K562 (cell line): ENCODE measurements around the gene NPAS1. TPM values are rescaled to one million over a fixed set of nuclear protein-coding genes. Genes with fewer than 3 reads are reported as not detected.
A peak's percentile ranks its signal among the peaks of the same experiment; 100 is the strongest.

Source experiments
- ATAC-seq: fragments of 200-7000 bp; cut with Tn5 transposase; 3 replicates; pipeline ENCODE4 v1.9.1; 2020; ENCODE audit warnings: moderate library complexity
- BruUV-seq: library from RNA; stranded (reverse); fragments of 400-500 nt; replicated peaks from 2 replicates; lab custom pipeline; 2021; lab: Mats Ljungman, UMichigan
- CTCF ChIA-PET: fragments of 300-600 bp; formaldehyde crosslinking; extraction: SDS; loops from one replicate; lab custom pipeline; 2021; ENCODE audit warnings: low intra/inter-chr PET ratio; lab: Yijun Ruan, JAX
- POLR2A ChIA-PET: fragments of 300-600, 350-650 bp; sonication (Branson Sonifier 250); formaldehyde crosslinking; extraction: SDS; loops from one replicate; lab custom pipeline; 2021; ENCODE audit warnings: antibody characterized with exemption, inconsistent platforms; lab: Yijun Ruan, JAX
- DNase-seq, 4 experiments: peaks; one replicate each; pipeline versions ENCODE4 v3.0.0 to v3.0.0-alpha.2; 2011 to 2018; ENCODE audit warnings: low spot score in 3 of 4, mixed read lengths in 3 of 4; ENCODE audit errors: extremely low read depth in 1 of 4
- FAIRE-seq: peaks from 2 replicates; lab custom pipeline; 2011; peaks lifted over from hg19 to GRCh38; lab: Jason Lieb, UNC
- H2AFZ ChIP-seq: 2 replicates; pipeline ENCODE4 v1.6.0; 2011; ENCODE audit warnings: low read depth, low read length, control low read depth, inconsistent platforms
- H3K27ac ChIP-seq: fragments of 200-600 bp; 3 replicates; pipeline ENCODE4 v1.8.0; 2011; ENCODE audit warnings: low read depth, mild to moderate bottlenecking, control low read depth, inconsistent platforms, low read length, moderate library complexity, mixed read lengths; ENCODE audit errors: extremely low read depth
- H3K27me3 ChIP-seq, 2 experiments: fragments of 300-600 bp in 1 of 2; 2 replicates in 1 of 2; 3 replicates in 1 of 2; pipeline versions ENCODE4 v1.6.0 to v1.8.0; 2011; ENCODE audit warnings: inconsistent platforms in 2 of 2, low read length in 2 of 2, mild to moderate bottlenecking in 1 of 2, mixed read lengths in 1 of 2, moderate library complexity in 1 of 2; ENCODE audit not compliant: control insufficient read depth in 2 of 2, insufficient read depth in 2 of 2
- H3K36me3 ChIP-seq: fragments of 300-600 bp; 3 replicates; pipeline ENCODE4 v1.8.0; 2011; ENCODE audit warnings: mild to moderate bottlenecking, low read length, inconsistent platforms; ENCODE audit not compliant: control insufficient read depth, insufficient read depth
- H3K4me1 ChIP-seq, 2 experiments: fragments of 200-600 bp in 1 of 2; replicated peaks in 1 of 2; 2 replicates in 1 of 2; 3 replicates in 1 of 2; pipeline versions ENCODE4 v1.5.1 to v1.8.0; 2011; ENCODE audit warnings: inconsistent platforms in 2 of 2, low read length in 2 of 2, mild to moderate bottlenecking in 1 of 2, mixed read lengths in 1 of 2, moderate library complexity in 1 of 2; ENCODE audit not compliant: control insufficient read depth in 2 of 2, insufficient read depth in 2 of 2
- H3K4me2 ChIP-seq: 2 replicates; pipeline ENCODE4 v1.6.1; 2011; ENCODE audit warnings: low read length, control low read depth, inconsistent platforms, mixed read lengths; ENCODE audit not compliant: insufficient read depth
- H3K4me3 ChIP-seq: fragments of 200-600 bp; sonication (generic), shearing (Covaris generic); 2 replicates; pipeline ENCODE4 v1.5.1; 2016; ENCODE audit warnings: control low read depth, inconsistent platforms
- H3K79me2 ChIP-seq: fragments of 200-600 bp; 3 replicates; pipeline ENCODE4 v1.8.0; 2011; ENCODE audit warnings: low read length, inconsistent platforms; ENCODE audit not compliant: control insufficient read depth, insufficient read depth
- H3K9ac ChIP-seq, 2 experiments: 2 replicates each; pipeline versions ENCODE4 v1.6.0 to v1.6.1; 2011; ENCODE audit warnings: low read depth in 2 of 2, low read length in 2 of 2, control low read depth in 1 of 2, inconsistent platforms in 1 of 2, mild to moderate bottlenecking in 1 of 2, mixed read lengths in 1 of 2; ENCODE audit not compliant: insufficient read depth in 1 of 2
- H3K9me1 ChIP-seq: one replicate; pipeline ENCODE4 v1.6.0; 2011; ENCODE audit warnings: inconsistent platforms, mild to moderate bottlenecking, low read length, moderate library complexity; ENCODE audit not compliant: control insufficient read depth, insufficient read depth
- H3K9me3 ChIP-seq: replicated peaks from 2 replicates; pipeline ENCODE4 v1.5.1; 2011; ENCODE audit warnings: low read depth, low read length, inconsistent platforms; ENCODE audit not compliant: control insufficient read depth, insufficient read depth
- H4K20me1 ChIP-seq: replicated peaks from 2 replicates; pipeline ENCODE4 v1.6.1; 2011; ENCODE audit warnings: low read length, inconsistent platforms, mixed read lengths; ENCODE audit not compliant: control insufficient read depth, insufficient read depth
- CCNT2 ChIP-seq: IDR thresholded peaks from 2 replicates; pipeline ENCODE4 v1.6.1; 2011; ENCODE audit warnings: borderline replicate concordance, low read depth, mild to moderate bottlenecking, moderate library complexity, mixed read lengths, low read length; ENCODE audit not compliant: insufficient read length; ENCODE audit errors: extremely low read depth
- FIP1L1 ChIP-seq: fragments of 200-400 bp; formaldehyde crosslinking; IDR thresholded peaks from 2 replicates; pipeline ENCODE4 v1.6.1; 2018; ENCODE audit warnings: mild to moderate bottlenecking, low read depth, low read length; ENCODE audit not compliant: poor library complexity, severe bottlenecking
- FOXO4 ChIP-seq: fragments of 450-650 bp; formaldehyde crosslinking; IDR thresholded peaks from 2 replicates; pipeline ENCODE4 v1.4.0; 2020; ENCODE audit warnings: mild to moderate bottlenecking, moderate library complexity
- MIER1 ChIP-seq: fragments of 450-650 bp; IDR thresholded peaks from 2 replicates; pipeline ENCODE4 v1.6.1; 2016; ENCODE audit warnings: antibody characterized with exemption, mild to moderate bottlenecking, low read depth
- PPARD ChIP-seq: fragments of 250-450 bp; sonication (Bioruptor Pico); IDR thresholded peaks from 2 replicates; pipeline ENCODE4 v1.8.0; 2022; ENCODE audit warnings: inconsistent platforms, mild to moderate bottlenecking, moderate library complexity
- WGBS: fragments of 100-300 bp; shearing (Covaris generic); methylation state at CpG from one replicate; pipeline ENCODE4 v1.1.6; 2016; ENCODE audit warnings: low coverage, mixed read lengths; ENCODE audit not compliant: insufficient coverage; ENCODE audit errors: missing lambda C conversion rate; 5-methylcytosine and 5-hydroxymethylcytosine counted together
- in situ Hi-C: fragments of 300-500 bp; cut with MboI; formaldehyde crosslinking; loops from 4 replicates; pipeline ENCODE4 v1.15.0; 2018; ENCODE audit warnings: inconsistent platforms, mixed read lengths
- intact Hi-C: fragments of 100-400 bp; cut with micrococcal nuclease; formaldehyde crosslinking; loops from 2 replicates; pipeline ENCODE4 v1.14.2; 2022
- polyA plus RNA-seq, 8 experiments: library from polyadenylated mRNA; depleted of rRNA in 4 of 8; stranded (reverse) in 5 of 8; unstranded in 3 of 8; fragments of >200 nt; fragmentation: Nextera tagmentation in 2 of 8; fragmentation: Illumina TruSeq in 1 of 8; extraction: Ambion mirVana in 2 of 8; extraction: Trizol in 1 of 8; gene quantifications; 2 replicates each; pipeline versions ENCODE4 v1.2.1 to v1.2.3, GENCODE V29; 2011 to 2014; ENCODE audit warnings: inconsistent platforms in 1 of 8, missing spikeins in 1 of 8
- total RNA-seq, 7 experiments: library from RNA; depleted of rRNA in 6 of 7; stranded (reverse); fragments of >200 nt in 6 of 7; fragmentation: Illumina TruSeq in 2 of 7; extraction: Trizol in 2 of 7; gene quantifications; 2 replicates each; pipeline versions ENCODE4 v1.2.1 to v1.2.3, GENCODE V29; 2011 to 2021; ENCODE audit warnings: low replicate concordance in 1 of 7
- TF ChIP-seq, protein P1 (sequence below), 2 experiments: fragments of 150-350 bp in 1 of 2; IDR thresholded peaks; 2 replicates each; pipeline ENCODE4 v1.6.1; 2012 to 2016; ENCODE audit warnings: low read depth in 2 of 2, low read length in 2 of 2, mild to moderate bottlenecking in 1 of 2, moderate library complexity in 1 of 2

Gene NPAS1
- total and polyA plus RNA-seq, 9 of the 15 experiments (the other 6 are each of a cell fraction or from before 2014, with no cell fraction given), result 0.58 to 5.3 (median 2.0) TPM; not detected in 2

DNA sequence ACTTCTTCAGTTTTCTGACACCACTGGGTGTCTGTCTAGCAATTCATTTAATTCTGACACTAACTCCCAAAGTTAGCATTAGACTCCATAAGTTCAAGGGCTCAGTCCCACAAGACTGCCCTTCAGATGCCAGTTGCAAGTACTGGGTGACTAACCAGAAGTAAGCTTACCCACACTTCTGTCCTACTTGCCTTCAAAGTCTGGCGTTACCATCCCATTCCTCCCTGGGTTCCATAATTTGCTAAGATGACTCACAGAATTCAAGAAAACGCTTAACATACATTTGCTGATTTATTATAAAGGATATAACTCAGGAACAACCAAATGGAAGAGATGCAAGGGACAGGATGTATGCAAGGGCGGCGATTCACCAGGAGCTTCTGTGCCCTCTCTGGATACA is 45.5 kb upstream of the NPAS1 start:
- no peak for DNase-seq
- peaks cover 18 to 20% of the 10 kb centered on the region in 2 experiments for H3K4me1 ChIP-seq
- WGBS, result 81% methylated on average over 4 of the region's 4 CpGs
- H3K9ac ChIP-seq, result no peak overlapping the region
- H4K20me1 ChIP-seq, result peaks cover 9% of the 10 kb centered on the region
- intact Hi-C loops, result no loop called here
- H3K9me1 ChIP-seq, result no peaks in the 10 kb centered on the region
- H3K36me3 ChIP-seq, result no peaks in the 10 kb centered on the region; the same call in 2 of the 3 replicates
- no peak overlapping the region for H3K4me3 ChIP-seq
- CTCF ChIA-PET, result no interaction called here
- H3K9me3 ChIP-seq, result no peaks in the 10 kb centered on the region
- no peaks in the 10 kb centered on the region for H3K79me2 ChIP-seq
- TF ChIP-seq FIP1L1, result no peak
- in situ Hi-C loops, result no loop called here
- no peak for FAIRE-seq
- ATAC-seq, result no peak
- H3K4me2 ChIP-seq, result no peak overlapping the region
- POLR2A ChIA-PET, result no interaction called here
- no peak overlapping the region for H2AFZ ChIP-seq
- H3K27me3 ChIP-seq, result no peaks in the 10 kb centered on the region
- H3K27ac ChIP-seq, result no peak overlapping the region
- no TSS peak for BruUV-seq

GRCh38 chr19:46975011-46975924 is 44.4 kb upstream of the NPAS1 start:
- Histone ChIP-seq H3K9me3 (no peaks in the 10 kb centered on the region), H3K9ac (peak overlapping the region in 1 of 2 experiments; percentile 79; a peak in 2 of 4 replicates), H4K20me1 (peaks cover 9% of the 10 kb centered on the region), H3K36me3 (no peaks in the 10 kb centered on the region; the same call in 2 of the 3 replicates), H3K27ac (no peak overlapping the region), H3K79me2 (no peaks in the 10 kb centered on the region), H3K27me3 (no peaks in the 10 kb centered on the region), H3K4me3 (no peak overlapping the region), H3K9me1 (peaks cover 3% of the 10 kb centered on the region), H2AFZ (no peak overlapping the region), H3K4me2 (no peak overlapping the region), H3K4me1 (peaks cover 18 to 23% of the 10 kb centered on the region in 2 experiments)
- WGBS, result 86% methylated on average over 16 of the region's 16 CpGs
- BruUV-seq, result no TSS peak
- in situ Hi-C loops (no loop called here), intact Hi-C loops (no loop called here)
- FAIRE-seq (no peak), DNase-seq (no peak), ATAC-seq (no peak)
- POLR2A ChIA-PET, result interaction anchor here (0.6 to 1.5 kb wide), 5 partner anchors 10 to 189 kb away, joined by 3 to 6 read pairs (median 3); no protein-coding TSS in a partner anchor
- CTCF ChIA-PET, result no interaction called here
- TF ChIP-seq, protein P1, sequence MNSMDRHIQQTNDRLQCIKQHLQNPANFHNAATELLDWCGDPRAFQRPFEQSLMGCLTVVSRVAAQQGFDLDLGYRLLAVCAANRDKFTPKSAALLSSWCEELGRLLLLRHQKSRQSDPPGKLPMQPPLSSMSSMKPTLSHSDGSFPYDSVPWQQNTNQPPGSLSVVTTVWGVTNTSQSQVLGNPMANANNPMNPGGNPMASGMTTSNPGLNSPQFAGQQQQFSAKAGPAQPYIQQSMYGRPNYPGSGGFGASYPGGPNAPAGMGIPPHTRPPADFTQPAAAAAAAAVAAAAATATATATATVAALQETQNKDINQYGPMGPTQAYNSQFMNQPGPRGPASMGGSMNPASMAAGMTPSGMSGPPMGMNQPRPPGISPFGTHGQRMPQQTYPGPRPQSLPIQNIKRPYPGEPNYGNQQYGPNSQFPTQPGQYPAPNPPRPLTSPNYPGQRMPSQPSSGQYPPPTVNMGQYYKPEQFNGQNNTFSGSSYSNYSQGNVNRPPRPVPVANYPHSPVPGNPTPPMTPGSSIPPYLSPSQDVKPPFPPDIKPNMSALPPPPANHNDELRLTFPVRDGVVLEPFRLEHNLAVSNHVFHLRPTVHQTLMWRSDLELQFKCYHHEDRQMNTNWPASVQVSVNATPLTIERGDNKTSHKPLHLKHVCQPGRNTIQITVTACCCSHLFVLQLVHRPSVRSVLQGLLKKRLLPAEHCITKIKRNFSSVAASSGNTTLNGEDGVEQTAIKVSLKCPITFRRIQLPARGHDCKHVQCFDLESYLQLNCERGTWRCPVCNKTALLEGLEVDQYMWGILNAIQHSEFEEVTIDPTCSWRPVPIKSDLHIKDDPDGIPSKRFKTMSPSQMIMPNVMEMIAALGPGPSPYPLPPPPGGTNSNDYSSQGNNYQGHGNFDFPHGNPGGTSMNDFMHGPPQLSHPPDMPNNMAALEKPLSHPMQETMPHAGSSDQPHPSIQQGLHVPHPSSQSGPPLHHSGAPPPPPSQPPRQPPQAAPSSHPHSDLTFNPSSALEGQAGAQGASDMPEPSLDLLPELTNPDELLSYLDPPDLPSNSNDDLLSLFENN (IDR thresholded peaks at IDR 0.05; ENCODE audit: low read depth in 2 of 2, low read length in 2 of 2), result no peak
- TF ChIP-seq FOXO4 (CRISPR knock-in tag) (no peak), PPARD (no peak), MIER1 (no peak), CCNT2 (no peak)
